Fibroblast of lung (primary cell): Measurements from ENCODE around the gene STK26. TPM values are rescaled to one million over a fixed set of nuclear protein-coding genes. Genes with fewer than 3 reads are reported as not detected.

ENCODE experiments used
- DNase-seq, 2 donors: peaks; one replicate each; pipeline versions ENCODE4 v3.0.0 to v3.0.0-alpha.2; 2010; ENCODE audit warnings: low read depth in 2 of 2
- H2AFZ ChIP-seq: 2 replicates; pipeline ENCODE4 v1.5.1; 2012; ENCODE audit warnings: low read length, control low read depth, inconsistent platforms
- H3K27ac ChIP-seq: 2 replicates; pipeline ENCODE4 v1.5.1; 2011; ENCODE audit warnings: low read length, control low read depth; ENCODE audit not compliant: insufficient read depth
- H3K27me3 ChIP-seq: 2 replicates; pipeline ENCODE4 v1.5.1; 2011; ENCODE audit warnings: mild to moderate bottlenecking, low read length; ENCODE audit not compliant: control insufficient read depth, insufficient read depth
- H3K36me3 ChIP-seq: 2 replicates; pipeline ENCODE4 v1.5.1; 2011; ENCODE audit warnings: low read length; ENCODE audit not compliant: control insufficient read depth, insufficient read depth
- H3K4me1 ChIP-seq: 2 replicates; pipeline ENCODE4 v1.5.1; 2011; ENCODE audit warnings: low read length; ENCODE audit not compliant: control insufficient read depth, insufficient read depth; ENCODE audit errors: extremely low read depth
- H3K4me2 ChIP-seq: 2 replicates; pipeline ENCODE4 v1.5.1; 2011; ENCODE audit warnings: low read length, control low read depth; ENCODE audit not compliant: insufficient read depth; ENCODE audit errors: extremely low read depth
- H3K4me3 ChIP-seq, 4 experiments: fragments of 200-600 bp in 1 of 4; sonication (generic) in 1 of 4; replicated peaks in 1 of 4; 2 replicates each; pipeline ENCODE4 v1.5.1; 2011 to 2016; ENCODE audit warnings: low read length in 4 of 4, low read depth in 3 of 4, mild to moderate bottlenecking in 3 of 4, control low read depth in 2 of 4, inconsistent platforms in 1 of 4, mixed read lengths in 1 of 4; ENCODE audit not compliant: insufficient read depth in 1 of 4; ENCODE audit errors: control extremely low read depth in 1 of 4
- H3K79me2 ChIP-seq: 2 replicates; pipeline ENCODE4 v1.5.1; 2012; ENCODE audit warnings: mild to moderate bottlenecking, low read length, inconsistent platforms; ENCODE audit not compliant: control insufficient read depth, insufficient read depth
- H3K9ac ChIP-seq: 2 replicates; pipeline ENCODE4 v1.5.1; 2011; ENCODE audit warnings: mild to moderate bottlenecking, low read length, control low read depth; ENCODE audit not compliant: insufficient read depth
- H3K9me3 ChIP-seq: 2 replicates; pipeline ENCODE4 v1.5.1; 2012; ENCODE audit warnings: low read depth, low read length; ENCODE audit not compliant: control insufficient read depth, insufficient read depth
- H4K20me1 ChIP-seq: 2 replicates; pipeline ENCODE4 v1.5.1; 2011; ENCODE audit warnings: low read length; ENCODE audit not compliant: control insufficient read depth, insufficient read depth; ENCODE audit errors: extremely low read depth
- EZH2 ChIP-seq: IDR thresholded peaks from 2 replicates; pipeline ENCODE4 v1.5.1; 2012; ENCODE audit warnings: low read length, control low read depth, mild to moderate bottlenecking; ENCODE audit errors: missing control alignments
- polyA plus RNA-seq, 2 donors: library from polyadenylated mRNA; depleted of rRNA in 1 of 2; stranded (reverse) in 1 of 2; unstranded in 1 of 2; fragments of >200 nt; gene quantifications; 2 replicates each; pipeline ENCODE4 v1.2.1, GENCODE V29; 2011 to 2012; ENCODE audit warnings: missing spikeins in 1 of 2
- total RNA-seq: library from RNA; depleted of rRNA; stranded (reverse); fragments of >200 nt; gene quantifications from 2 replicates; pipeline ENCODE4 v1.2.1, GENCODE V29; 2014
- TF ChIP-seq, protein P1 (sequence below), 2 donors: IDR thresholded peaks in 1 of 2; conservative IDR thresholded peaks in 1 of 2; 1 replicate in 1 of 2; 2 replicates in 1 of 2; pipeline ENCODE4 v1.5.1; 2011 to 2012; ENCODE audit warnings: low read length in 2 of 2, control low read depth in 1 of 2, inconsistent platforms in 1 of 2, low read depth in 1 of 2, mild to moderate bottlenecking in 1 of 2

STK26 gene
- total and polyA plus RNA-seq, 2 donors (not counting 1 experiment from before 2014, with no cell fraction given): 2.0 to 2.2 TPM

DNA sequence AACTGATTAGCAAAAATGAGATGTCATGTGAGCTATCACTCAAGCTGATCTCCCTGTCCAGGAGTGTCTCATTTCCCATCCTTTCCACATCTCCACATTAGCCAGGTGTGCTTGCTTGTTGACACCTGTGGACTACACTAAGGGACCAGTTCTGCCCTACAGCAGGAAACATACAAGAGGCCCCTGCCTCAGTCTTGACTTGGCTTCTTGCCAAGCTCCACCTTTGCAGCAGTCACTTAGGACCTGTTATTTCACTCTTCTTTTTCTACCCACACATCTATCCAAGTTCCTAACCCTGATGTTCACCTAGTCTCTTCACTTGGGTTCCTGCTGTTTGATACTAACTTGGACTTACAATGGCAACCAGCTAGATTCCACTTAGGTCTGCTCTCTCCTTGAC lies 91.5 kb downstream of the STK26 start:
- Histone ChIP-seq H3K9ac (no peak overlapping the region), H3K4me1 (no peaks in the 10 kb centered on the region), H3K27ac (no peak overlapping the region), H3K79me2 (no peaks in the 10 kb centered on the region), H3K36me3 (no peaks in the 10 kb centered on the region), H4K20me1 (no peaks in the 10 kb centered on the region), H3K4me2 (no peak overlapping the region), H3K4me3 (no peak overlapping the region), H2AFZ (no peak overlapping the region), H3K27me3 (no peaks in the 10 kb centered on the region), H3K9me3 (no peaks in the 10 kb centered on the region)
- DNase-seq: no peak
- TF ChIP-seq EZH2: no peak
- TF ChIP-seq, protein P1, sequence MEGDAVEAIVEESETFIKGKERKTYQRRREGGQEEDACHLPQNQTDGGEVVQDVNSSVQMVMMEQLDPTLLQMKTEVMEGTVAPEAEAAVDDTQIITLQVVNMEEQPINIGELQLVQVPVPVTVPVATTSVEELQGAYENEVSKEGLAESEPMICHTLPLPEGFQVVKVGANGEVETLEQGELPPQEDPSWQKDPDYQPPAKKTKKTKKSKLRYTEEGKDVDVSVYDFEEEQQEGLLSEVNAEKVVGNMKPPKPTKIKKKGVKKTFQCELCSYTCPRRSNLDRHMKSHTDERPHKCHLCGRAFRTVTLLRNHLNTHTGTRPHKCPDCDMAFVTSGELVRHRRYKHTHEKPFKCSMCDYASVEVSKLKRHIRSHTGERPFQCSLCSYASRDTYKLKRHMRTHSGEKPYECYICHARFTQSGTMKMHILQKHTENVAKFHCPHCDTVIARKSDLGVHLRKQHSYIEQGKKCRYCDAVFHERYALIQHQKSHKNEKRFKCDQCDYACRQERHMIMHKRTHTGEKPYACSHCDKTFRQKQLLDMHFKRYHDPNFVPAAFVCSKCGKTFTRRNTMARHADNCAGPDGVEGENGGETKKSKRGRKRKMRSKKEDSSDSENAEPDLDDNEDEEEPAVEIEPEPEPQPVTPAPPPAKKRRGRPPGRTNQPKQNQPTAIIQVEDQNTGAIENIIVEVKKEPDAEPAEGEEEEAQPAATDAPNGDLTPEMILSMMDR (conservative IDR thresholded peaks at IDR 0.05 in 1 of 2, IDR thresholded peaks at IDR 0.05 in 1 of 2; ENCODE audit: low read depth in 1 of 2, low read length in 2 of 2): no peak

- no peaks in the 10 kb centered on the region for H3K27me3 ChIP-seq
- no peak overlapping the region for H3K27ac ChIP-seq
- no peaks in the 10 kb centered on the region for H4K20me1 ChIP-seq
- H3K4me2 ChIP-seq: no peak overlapping the region
- no peak for DNase-seq
- H3K4me3 ChIP-seq: no peak overlapping the region
- H3K36me3 ChIP-seq: no peaks in the 10 kb centered on the region
- TF ChIP-seq, protein P1 (conservative IDR thresholded peaks at IDR 0.05 in 1 of 2, IDR thresholded peaks at IDR 0.05 in 1 of 2; ENCODE audit: low read depth in 1 of 2, low read length in 2 of 2): no peak
- TF ChIP-seq EZH2: no peak
- no peak overlapping the region for H3K9ac ChIP-seq
- no peak overlapping the region for H2AFZ ChIP-seq
- no peaks in the 10 kb centered on the region for H3K4me1 ChIP-seq
- no peaks in the 10 kb centered on the region for H3K79me2 ChIP-seq
- H3K9me3 ChIP-seq: no peaks in the 10 kb centered on the region
These were observed 92.7 kb downstream of the STK26 start for GRCh38 chrX:132115792-132116191.

DNA sequence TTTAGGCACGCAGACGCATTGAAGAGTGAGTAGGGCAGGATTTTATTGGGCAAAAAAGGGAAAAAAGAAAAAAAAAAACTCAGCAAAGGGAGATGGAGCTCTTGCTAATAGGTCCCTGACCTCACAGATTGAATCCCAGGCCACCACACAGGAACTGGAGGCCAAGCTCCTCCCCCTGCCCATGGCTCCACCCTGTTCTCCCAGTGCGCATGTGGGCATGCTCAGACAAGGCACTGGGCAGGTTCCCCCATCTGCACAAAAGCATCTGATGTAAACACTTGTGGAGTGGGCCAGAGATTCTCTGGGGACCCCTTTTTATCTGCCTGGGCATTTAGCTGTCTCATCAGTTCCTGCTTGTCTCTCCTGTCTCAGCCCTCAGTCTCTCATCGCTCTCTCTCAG lies 95.3 kb downstream of the STK26 start:
- Histone ChIP-seq H3K4me1 (no peaks in the 10 kb centered on the region), H3K4me3 (no peak overlapping the region), H3K79me2 (no peaks in the 10 kb centered on the region), H2AFZ (no peak overlapping the region), H3K4me2 (no peak overlapping the region), H3K27me3 (no peaks in the 10 kb centered on the region), H4K20me1 (no peaks in the 10 kb centered on the region), H3K9ac (no peak overlapping the region), H3K27ac (no peak overlapping the region), H3K36me3 (no peaks in the 10 kb centered on the region), H3K9me3 (no peaks in the 10 kb centered on the region)
- no peak for TF ChIP-seq EZH2
- TF ChIP-seq, protein P1 (conservative IDR thresholded peaks at IDR 0.05 in 1 of 2, IDR thresholded peaks at IDR 0.05 in 1 of 2; ENCODE audit: low read depth in 1 of 2, low read length in 2 of 2): no peak
- no peak for DNase-seq
